ENCODE results near the gene FAF2. TPM values are rescaled to one million over a fixed set of nuclear protein-coding genes. Genes with fewer than 3 reads are reported as not detected.

The FAF2 gene, protein sequence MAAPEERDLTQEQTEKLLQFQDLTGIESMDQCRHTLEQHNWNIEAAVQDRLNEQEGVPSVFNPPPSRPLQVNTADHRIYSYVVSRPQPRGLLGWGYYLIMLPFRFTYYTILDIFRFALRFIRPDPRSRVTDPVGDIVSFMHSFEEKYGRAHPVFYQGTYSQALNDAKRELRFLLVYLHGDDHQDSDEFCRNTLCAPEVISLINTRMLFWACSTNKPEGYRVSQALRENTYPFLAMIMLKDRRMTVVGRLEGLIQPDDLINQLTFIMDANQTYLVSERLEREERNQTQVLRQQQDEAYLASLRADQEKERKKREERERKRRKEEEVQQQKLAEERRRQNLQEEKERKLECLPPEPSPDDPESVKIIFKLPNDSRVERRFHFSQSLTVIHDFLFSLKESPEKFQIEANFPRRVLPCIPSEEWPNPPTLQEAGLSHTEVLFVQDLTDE
- total RNA-seq, result 49.3 and 56.4 TPM in 2 replicates

GRCh38 chr5:176447978-176448608, at the start of gene FAF2:
Gene FAF2, plus strand, starts transcription at chr5:176448385. Its CDS starts 23 bp downstream, at chr5:176448408.

DNA sequence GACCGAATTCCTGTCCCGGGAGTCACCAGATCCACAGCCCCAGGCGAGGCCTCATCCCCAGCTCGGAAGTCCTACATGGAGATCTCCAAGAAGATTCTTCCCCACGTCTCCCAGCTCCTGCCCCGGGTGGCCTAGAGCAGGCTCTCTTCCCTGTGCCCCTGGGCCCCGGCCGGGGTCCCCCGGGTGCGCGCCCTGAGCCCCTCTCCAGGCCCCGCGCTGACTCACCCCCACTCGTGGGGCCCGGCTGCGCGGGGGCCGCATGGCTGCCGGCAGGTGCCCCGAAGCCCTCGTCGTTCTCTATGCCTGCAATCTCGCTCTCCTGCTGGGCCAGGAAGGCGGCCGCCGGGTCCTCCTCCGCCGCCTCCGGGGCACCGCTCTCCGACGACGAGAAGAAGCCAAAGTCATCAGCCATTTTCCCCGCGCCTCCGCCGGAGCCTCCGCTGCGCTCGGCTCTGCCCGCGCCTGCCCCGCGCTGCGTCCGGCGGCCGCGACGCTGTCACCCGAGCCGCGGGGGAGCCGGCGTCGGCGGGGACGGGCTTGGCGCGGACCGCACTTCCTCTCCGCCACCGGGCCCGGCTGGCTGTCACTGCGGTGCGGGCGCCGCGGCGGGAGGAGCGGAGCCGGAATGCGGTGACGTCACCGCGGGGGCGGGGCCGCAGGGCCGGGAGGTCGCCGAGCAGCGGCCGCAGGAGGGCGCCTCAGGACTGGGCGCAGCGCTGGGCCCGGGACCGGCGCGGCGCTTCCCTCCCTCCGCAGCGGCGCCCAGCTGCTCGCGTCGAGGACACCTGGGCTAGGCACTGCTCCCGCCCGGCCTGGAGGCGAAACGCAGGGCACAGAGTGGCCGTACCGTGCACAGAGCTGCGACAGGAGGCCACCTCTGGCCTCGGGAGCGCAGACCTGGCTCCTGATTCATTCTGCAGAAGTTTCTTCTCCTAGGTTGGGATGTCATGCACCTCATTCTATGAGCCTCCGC, 31.9 kb upstream of the FAF2 start, which contains the start of gene CLTB:
Gene CLTB (minus strand): TSS at position 588 of the 973 bp plus-strand sequence. CDS start 176 bp downstream, at position 412.

GRCh38 chr5:176536902-176537553, 88.8 kb downstream of the FAF2 start, which contains the start of gene RNF44:
Gene RNF44, minus strand, starts transcription at chr5:176537402. Its CDS starts 4,930 bp downstream, at chr5:176532472.

GRCh38 chr5:176548967-176549444, 100.8 kb downstream of the FAF2 start, which contains the start of gene CDHR2:
Gene CDHR2, plus strand, starts transcription at chr5:176549342. Its CDS starts 16,011 bp downstream, at chr5:176565353.

Small RNA genes lying within 50 kb of the gene (small RNA-seq; reads per million reads assigned to genes)
- gene AC010297.1 (not detected), gene RF00019 (not detected), gene RN7SL684P (not detected)

Other genes with a start within 250 kb of the FAF2 start
- 12.2 and 12.4 TPM in 2 replicates for gene SIMC1, start 210.0 kb upstream of the FAF2 start, total RNA-seq
- gene KIAA1191, start 86.6 kb upstream of the FAF2 start, total RNA-seq, result 101 and 137 TPM in 2 replicates
- 8.4 and 11.3 TPM in 2 replicates for gene ARL10, start 82.9 kb upstream of the FAF2 start, total RNA-seq
- 35.1 and 42.0 TPM in 2 replicates for gene NOP16, start 59.8 kb upstream of the FAF2 start, total RNA-seq
- gene HIGD2A, start 59.6 kb upstream of the FAF2 start, total RNA-seq, result 37.5 and 46.7 TPM in 2 replicates
- gene CLTB, start 31.8 kb upstream of the FAF2 start, total RNA-seq, result 93.0 and 116 TPM in 2 replicates
- 9.6 and 12.3 TPM in 2 replicates for gene RNF44, start 89.0 kb downstream of the FAF2 start, total RNA-seq
- gene CDHR2, start 101.0 kb downstream of the FAF2 start, total RNA-seq, result not detected in 2 replicates
- 7.2 and 7.7 TPM in 2 replicates for gene GPRIN1, start 161.8 kb downstream of the FAF2 start, total RNA-seq
- 0.27 TPM in 1 of 2 replicates, not detected in the other for gene SNCB, start 182.1 kb downstream of the FAF2 start, total RNA-seq
- gene EIF4E1B, start 182.3 kb downstream of the FAF2 start, total RNA-seq, result not detected in 2 replicates
- gene TSPAN17, start 199.1 kb downstream of the FAF2 start, total RNA-seq, result 36.4 and 43.9 TPM in 2 replicates